PC-3 (cell line): ENCODE data around the gene CGNL1.

Experiments
- EZH2phosphoT487 ChIP-seq: fragments of 300-600 bp; sonication (generic); IDR thresholded peaks from 2 replicates; pipeline ENCODE4 v1.6.1; 2018; ENCODE audit warnings: mild to moderate bottlenecking, antibody characterized with exemption, low read length, borderline replicate concordance
- TF ChIP-seq, protein P1 (sequence below): fragments of 300-600 bp; sonication (generic); conservative IDR thresholded peaks from 2 replicates; pipeline ENCODE4 v1.5.1; 2017; ENCODE audit warnings: antibody characterized with exemption, low read depth, mild to moderate bottlenecking, low read length

DNA sequence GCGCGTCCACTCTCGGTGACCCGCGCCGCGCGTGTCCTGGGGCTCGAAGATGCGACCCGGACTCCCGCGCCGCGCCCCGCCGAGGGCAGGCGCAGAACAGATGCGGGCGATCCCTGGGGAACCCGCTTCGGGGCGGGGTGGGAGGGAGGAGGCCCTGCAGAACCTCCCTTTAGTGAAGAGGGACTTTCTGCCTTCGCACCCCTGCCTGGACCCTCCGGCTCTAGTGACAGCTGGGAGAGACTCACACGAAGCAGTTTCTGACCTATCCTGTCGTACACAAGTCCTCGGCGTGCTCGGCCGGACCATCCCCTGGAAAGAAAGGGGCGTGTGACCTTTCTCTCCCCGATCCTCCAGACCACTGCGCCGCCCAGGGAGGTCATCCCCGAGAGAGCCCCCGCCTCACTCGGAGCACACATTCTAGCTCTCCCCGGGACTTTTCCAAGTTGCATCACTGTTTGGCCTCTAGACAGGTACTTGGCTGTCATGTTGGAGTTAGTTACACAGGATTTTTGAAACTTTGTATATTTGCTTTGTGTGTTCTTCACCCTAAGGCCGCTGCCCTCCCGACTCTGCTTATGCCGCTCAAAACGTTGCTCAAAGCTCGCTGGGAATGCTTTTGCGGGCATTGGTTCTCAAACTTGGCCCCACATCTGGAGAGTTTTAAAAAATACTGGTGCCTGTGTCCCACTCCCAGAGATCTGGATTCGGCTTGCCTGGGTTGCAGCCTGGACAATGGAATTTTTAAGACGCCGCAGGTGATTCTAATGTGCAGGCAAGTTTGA is 582 bp downstream of the CGNL1 start:
- TF ChIP-seq, protein P1, sequence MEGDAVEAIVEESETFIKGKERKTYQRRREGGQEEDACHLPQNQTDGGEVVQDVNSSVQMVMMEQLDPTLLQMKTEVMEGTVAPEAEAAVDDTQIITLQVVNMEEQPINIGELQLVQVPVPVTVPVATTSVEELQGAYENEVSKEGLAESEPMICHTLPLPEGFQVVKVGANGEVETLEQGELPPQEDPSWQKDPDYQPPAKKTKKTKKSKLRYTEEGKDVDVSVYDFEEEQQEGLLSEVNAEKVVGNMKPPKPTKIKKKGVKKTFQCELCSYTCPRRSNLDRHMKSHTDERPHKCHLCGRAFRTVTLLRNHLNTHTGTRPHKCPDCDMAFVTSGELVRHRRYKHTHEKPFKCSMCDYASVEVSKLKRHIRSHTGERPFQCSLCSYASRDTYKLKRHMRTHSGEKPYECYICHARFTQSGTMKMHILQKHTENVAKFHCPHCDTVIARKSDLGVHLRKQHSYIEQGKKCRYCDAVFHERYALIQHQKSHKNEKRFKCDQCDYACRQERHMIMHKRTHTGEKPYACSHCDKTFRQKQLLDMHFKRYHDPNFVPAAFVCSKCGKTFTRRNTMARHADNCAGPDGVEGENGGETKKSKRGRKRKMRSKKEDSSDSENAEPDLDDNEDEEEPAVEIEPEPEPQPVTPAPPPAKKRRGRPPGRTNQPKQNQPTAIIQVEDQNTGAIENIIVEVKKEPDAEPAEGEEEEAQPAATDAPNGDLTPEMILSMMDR: no peak
- no peak for TF ChIP-seq EZH2phosphoT487
